ENCODE data around the gene SCFD2.
A peak's percentile ranks its signal among the peaks of the same experiment; 100 is the strongest.

Gene SCFD2

DNA sequence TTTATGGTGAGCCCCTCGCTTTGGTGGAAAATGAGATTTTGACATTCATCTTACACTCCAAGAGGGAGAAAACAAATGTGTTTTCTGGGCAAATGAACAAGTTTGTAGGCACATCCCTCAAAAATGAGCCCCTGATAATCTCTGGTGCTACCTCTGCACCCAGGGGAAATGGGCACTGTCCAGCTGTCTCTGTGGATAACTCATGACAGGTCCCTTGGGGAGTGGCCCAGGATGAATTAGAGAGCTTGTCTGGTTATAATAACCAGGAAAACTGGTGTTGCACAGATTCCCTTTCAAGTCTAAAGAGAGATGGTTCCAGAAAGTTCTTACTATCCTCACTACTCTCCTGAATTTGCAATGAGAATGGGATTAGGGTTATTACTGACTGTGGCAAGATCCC, 496.2 kb downstream of the SCFD2 start:
- DNase-seq = no peak

DNA sequence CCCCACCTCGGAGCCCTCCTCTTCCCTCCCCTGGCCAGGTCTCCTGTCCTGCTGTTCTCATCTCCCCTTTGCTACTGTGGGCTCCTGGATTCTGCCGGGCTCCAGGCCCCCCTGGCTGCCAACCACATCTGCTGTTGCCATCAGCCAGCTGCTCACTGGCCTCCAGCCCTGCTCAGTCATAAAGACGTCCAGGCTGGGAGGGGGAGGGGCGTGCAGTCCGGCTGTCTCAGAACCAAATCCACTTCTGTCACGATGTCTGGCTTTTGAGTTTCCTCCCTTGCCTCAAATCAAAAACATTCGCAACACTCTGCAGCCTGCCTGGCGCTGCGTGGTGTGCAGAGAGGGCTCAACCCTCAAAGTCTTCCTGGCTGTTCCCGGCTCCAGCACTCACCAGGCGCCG, 496.7 kb downstream of the SCFD2 start:
- no peak for DNase-seq

DNA sequence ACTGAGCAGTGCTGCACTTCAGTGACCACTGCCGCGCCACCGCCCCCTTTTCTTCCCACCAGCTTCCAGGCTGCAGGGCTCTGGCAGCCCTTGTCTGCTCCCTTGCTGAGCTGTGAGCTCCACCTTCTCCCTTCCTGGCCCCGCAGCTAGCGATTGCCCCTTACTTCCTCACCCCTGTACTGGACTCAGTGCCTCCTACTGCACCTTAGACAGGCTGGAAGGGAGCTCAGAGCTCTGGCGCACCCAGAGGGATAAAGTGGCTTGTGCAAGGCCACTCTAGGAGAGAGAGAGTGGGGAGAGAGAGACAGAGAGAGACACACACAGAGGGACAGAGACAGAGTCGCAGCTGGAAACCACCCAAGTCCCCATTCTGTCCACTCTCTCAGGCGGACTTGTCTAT, 497.7 kb downstream of the SCFD2 start:
- DNase-seq = no peak

DNA sequence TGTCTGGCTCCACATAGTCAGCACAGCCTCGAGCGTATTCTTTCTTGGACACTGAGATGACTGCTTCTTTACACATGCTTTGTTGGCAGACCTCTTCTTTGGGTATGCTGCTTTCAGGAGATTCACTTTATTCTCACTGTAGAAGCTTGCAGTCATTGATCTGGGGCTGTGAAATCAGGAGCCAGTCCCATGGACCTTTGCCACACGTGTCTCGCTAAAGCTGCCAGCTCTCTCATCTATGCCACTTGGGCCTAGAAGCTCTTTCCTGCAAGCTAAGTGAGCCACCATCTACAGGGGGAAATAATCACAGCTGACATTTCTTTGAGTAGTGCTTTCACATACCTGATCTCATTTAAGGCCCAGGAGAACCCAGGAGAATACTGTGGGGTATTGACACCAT, 498.7 kb downstream of the SCFD2 start:
- DNase-seq = no peak

DNA sequence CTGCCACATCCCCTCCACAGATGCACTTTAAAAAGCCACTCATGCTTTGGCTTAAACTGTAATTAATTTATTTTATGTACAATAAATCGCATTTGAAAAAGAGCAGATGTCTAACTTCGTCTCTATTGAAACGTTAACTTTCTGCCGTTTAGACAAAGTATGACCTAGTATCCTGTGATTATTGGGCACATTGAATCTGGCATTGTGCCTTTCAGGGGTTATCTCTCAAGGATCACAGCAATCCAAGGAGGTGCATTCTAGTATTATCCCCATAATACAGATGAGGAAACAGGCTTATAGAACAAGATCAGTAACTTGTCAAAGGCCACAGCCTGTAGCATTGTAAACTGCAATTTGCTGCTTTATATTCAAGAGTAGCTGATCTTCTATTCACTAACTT, 499.1 kb downstream of the SCFD2 start:
- DNase-seq = no peak

DNA sequence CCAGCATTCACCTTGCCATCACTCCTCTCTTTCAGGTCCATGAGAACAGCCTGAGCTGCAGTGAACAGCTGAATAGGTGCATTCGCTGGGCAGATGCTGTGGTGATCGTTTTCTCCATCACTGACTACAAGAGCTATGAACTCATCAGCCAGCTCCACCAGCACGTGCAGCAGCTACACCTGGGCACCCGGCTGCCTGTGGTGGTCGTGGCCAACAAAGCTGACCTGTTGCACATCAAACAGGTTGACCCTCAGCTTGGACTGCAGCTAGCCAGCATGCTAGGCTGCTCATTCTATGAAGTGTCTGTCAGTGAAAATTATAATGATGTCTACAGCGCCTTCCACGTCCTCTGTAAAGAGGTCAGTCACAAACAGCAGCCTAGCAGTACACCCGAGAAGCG, 500.6 kb downstream of the SCFD2 start:
- DNase-seq = no peak

DNA sequence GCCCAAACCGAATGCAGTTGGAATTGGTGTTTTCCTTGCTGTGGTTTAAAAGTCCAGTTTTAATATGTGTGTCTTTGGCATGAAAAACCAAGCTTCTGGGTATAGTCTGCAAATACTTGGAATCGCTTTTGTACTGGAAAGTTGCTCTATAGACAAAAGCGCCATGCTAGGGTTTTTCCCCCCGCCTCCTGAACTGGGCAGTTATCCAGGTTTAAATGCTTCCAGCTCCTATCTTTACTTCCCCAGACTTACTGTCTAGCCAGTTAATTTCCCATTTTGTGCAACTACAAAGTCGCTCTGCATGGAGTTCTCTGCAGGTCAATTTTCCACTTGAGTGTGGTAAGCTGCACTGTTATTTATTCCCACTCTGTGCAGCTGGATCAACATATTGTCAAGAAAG, 501.1 kb downstream of the SCFD2 start:
- DNase-seq = no peak

DNA sequence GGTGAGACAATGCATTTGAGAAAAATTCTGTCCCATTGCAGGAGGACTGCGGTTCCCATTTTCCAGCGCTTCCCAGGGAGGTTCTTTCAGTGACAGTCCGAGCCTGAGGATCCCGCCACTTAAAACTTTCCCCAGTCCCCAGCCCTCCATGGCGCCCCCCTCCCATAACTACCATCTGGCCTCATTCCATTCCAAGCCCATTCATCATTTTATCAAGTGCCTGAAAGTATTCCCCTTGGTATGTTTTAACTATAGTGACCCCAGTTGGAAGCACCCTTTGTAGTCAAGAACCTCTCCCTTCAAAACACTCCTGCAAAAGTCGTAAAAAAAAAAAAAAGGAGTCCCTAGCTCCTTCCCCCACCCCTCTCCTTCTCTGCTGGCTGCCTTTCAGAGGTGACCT, 502.5 kb downstream of the SCFD2 start:
- DNase-seq = no peak

DNA sequence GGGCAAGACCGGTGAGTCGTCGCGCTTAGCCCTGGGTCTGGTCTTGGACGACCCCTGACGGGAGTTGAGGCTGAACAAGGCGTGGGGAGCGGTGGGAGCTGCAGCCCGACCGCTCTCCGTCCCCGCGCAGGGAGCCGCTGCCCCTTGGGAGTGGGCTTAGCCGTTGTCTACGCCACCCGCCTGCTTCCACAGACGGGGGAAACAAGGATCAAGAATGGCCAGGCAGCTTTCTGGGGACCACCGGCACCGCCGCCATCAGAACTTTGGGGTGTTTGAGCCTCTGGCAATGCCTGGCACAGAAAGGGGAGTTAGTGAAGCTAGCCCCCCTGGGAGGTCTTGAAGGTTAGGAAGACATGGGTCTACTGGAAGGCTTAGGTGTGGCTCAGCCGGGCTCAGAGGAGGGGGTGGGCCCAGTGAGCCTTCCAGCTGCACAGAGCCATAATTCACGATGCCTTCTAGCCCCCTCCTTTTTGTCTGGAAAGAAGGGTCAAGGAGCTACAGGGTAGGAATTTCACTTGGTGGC, 503.2 kb downstream of the SCFD2 start:
- no peak for DNase-seq

DNA sequence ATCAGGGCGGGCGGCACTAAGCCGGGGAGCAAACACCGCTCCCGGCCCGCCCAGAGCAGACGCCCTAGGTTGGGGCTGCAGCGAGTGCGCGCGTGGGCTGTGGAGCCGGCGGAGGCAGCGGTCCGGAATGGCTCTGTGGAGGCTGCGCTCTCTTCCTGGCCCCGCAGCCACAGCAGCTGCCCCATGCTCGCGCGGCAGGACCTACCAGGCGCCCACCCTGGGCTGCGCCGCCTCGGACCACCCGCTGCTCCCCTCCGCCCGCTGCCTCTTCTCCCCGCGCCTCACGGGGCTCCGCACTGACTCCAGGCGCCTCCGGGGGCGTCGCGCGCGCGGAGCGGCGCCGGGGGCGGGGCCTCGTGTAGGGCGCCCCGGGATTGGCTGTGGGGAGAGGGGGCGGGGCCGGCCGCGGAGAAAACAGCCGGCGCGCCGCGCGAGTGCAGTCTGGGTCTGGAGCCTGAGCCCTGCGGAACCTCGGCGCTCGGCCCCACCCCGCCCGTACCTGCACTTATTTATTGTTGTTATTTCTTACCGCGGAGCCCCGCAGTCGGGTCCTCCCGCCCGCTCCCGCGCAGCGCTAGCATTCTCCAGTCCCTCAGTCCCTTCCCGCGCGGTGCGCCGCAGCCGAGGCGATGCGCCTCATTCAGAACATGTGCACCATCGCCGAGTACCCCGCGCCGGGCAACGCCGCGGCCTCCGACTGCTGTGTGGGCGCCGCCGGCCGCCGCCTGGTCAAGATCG, 503.8 kb downstream of the SCFD2 start, which contains the start of gene RASL11B:
RASL11B (plus strand) TSS at position 439 of the 738 bp plus-strand sequence; CDS start at position 630, 191 bp downstream.
- DNase-seq = peak; percentile 14

DNA sequence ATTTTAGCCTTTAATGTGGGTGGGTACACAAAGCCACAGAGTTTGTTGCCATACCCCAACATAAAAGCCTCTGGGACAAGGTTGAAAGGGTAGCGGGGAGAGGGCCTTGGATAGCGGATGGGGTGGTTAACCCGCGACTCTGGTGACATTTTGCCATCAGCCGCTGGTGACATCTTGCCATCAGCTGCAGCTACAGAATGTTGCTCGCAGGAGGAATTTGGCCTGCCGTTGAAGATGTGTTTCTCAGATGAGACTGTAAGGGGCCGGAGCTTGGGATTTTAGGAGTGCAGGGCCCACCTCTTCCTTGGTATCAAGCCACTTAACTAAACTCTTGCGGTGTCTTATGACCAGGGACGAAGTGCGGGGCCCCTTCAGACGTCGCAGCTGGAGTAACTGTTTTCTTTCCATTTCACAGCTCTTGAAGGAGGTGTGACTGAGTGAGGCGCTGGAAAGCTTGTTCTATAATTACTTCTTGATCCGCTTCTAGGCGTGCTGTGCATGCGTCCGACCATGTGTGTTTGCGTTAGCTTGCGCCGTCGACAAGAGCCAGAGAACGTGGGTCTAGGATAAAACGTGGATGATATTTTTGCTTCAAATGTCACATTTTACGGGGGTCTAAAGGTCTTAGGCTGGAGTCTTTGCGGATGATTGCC, 504.6 kb downstream of the SCFD2 start:
- DNase-seq = no peak

DNA sequence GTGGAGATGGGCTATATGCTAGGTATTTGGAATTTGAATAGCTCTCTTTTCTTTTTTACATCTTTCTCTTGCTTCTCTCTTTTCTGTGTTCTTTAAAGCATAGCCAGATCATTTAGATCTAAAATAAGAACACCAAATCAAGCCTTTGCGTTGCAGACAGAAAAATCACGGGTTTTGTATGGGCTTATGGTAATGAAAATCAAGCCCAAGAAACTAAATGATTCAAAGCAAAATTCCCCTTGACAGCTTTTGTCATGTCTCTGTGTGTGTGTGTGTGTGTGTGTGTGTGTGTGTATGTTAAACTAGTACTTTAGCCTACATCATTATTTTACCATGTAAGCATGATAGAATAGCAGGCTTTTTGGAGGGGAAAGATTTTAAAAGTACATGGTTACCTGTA, 505.5 kb downstream of the SCFD2 start:
- DNase-seq = no peak

DNA sequence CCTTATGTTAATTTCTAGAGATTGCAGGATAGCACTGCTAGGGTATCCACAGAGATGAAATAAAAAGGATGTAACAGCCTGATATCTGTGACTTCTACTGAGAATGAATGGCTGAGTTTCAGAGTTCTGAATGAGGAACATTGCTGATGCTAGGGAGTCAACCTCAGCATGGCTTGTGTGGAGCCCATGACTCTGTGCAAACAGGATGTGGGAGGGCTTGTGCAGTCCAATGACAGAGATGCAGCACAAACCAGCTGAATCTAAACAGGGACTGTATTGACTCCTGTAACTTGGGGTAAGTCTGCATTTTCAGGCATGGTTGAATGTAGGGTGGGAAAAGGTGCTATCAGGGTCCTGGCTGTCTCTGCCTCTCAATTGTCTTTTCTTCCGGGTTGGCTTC, 509.1 kb downstream of the SCFD2 start:
- DNase-seq = no peak

DNA sequence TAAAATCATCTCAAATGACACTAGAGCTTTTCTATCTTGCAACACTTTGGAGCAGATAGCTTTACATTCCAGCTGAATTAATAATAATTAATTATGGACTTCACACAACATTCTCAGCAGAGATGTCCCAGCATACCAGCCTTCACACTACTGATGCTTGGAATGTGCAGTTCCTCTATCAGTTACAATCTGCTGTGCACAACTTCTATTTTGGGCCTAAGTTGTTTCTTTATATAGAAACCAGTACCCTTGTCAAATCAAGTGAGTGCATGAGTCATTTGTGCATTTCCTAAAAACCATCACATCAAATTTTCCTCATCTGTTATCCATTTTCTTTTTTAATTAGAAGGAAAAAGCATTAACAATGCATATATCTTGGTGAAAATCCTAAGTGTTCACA, 512.5 kb downstream of the SCFD2 start:
- no peak for DNase-seq

DNA sequence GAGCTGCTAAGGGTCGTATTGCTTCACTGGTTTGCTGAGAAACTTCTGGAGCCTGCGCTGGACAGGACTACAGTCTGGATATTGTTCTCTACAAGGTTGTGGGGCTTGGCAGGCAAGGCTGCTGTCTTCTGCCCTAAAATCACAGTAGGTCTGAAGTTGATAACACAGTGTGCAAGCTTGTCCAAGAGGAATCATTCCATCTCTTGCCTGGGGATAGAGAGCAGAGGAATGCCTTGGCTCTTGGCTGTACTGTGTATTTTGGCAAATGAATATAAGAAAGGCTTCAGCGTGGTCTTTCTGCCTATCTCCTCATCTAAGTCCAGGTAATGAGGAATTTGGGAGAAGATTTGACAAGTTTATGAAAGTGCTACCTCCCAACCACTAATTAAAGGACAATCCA, 513.1 kb downstream of the SCFD2 start:
- DNase-seq = no peak

DNA sequence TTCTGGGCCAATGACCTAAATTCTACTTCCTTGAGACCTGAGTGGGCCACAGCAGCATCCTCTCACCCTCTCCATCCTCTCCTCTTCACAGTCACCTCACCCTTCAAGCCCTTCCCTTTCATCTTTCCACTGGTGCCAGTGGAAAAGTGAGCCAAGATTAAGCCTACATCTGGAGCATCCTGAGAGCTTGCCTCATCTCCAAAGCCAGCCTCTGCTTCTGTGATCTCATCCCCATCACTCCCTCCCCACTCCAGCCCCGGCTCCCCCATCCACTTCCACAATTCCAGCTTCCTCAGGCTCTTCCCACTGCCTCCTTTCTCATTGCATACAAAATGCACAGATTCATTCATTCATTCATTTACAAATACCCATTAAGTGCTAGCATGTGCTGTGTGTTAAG, 513.8 kb downstream of the SCFD2 start:
- DNase-seq = no peak

DNA sequence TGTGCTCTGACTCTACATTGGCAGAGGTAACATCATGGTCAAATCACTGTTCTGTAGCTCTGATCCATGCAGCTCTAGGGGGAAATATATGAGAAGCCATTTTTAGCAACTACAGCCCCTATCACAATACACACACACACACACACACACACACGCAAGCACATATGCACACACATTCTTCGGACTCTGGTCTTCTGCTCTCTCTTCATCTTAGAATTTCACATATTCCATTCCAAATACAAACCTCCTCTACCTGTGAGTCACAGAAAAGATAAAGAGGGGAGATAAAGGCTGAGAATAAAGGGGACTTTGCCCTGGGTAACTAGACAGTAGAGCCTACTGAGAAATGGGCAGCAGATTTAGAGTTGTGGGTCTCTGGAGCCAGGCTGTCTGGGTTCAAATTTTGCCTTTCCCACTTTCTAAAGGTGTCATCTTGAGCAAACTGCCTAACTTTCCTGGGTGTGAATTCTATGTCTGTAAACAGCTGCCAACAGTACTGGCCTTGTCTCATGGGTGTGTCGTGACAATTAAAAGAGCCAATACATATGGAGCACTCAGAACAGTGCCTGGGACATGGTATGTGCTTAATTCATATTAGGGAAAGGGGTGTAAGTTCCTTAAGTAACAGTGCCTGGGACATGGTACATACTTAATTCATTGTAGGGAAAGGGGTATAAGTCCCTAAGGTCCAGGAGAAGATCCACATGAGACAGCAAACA, 515.3 kb downstream of the SCFD2 start:
- DNase-seq = no peak

DNA sequence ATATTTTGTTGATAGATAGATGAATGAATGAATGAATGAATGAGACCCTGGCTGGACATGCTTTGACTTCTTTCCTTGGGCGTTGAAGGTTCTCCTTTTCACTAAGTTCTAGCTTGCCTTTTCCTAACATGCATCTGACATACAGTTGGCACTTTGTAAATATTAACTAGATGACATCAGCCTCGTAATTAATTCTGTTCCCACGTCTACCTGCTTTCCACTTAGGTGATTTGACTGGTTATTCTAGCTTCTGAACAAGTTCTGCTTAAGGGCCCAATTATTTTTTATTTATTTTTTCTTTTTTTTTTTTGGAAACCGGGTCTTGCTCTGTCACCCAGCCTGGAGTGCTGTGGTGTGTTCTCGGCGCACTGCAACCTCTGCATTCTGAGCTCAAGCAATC, 517.6 kb downstream of the SCFD2 start:
- no peak for DNase-seq

DNA sequence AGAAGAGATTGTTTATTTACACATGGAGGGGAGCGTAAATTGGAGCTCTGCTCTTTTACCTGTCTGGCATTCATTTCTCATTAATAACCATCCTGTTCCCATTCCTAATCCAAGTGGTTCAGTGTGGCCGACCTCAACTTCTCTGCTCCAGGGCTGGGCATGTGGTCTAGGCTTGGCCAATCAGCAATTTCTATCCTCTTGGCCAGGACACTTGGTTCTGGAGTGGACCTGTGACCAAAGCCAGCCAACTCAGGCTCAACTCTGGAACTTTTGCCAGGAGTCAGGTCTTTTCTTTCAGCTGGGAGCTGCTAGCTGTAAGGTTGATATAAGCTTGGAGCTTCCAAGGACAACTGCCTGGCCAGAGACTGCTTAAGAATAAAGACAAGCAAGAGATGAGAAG, 519.4 kb downstream of the SCFD2 start:
- no peak for DNase-seq

DNA sequence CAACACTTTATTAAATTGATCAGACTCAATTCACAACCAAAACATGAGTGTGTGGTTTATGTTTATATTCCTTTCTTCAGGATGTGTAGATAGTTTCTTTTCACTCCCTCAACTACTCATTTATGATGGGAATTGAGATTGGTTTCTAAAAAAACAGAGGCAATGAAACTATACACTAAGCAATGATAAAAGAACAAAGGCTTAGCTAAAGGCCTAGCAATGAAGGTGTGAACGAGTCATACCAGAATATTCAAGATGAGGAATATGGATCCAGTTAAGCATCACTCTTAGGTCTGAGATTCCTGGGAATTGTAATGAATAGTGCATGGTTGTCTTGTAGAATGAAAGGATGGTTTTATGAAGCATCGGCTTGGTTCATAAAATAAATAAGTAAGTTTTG, 521.3 kb downstream of the SCFD2 start:
- DNase-seq = no peak

DNA sequence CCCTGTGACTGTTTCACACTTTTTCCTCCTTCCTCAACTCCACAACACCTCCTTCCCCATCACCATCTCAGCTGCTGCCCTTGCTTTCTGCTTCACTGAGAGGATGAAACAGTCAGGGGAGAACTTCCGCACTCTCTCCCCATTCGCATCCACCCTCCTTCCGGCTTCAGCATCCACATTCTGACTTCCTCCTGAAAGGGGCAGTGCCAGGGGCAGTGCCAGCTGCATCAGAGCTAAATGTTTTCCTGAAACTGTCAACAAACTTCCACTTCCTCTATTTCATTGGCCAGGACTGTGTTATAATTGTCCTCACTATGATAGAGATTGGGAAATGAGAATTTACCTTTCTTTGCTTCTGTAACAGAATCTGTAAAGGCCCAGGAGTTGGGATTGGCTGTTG, 521.9 kb downstream of the SCFD2 start:
- no peak for DNase-seq

DNA sequence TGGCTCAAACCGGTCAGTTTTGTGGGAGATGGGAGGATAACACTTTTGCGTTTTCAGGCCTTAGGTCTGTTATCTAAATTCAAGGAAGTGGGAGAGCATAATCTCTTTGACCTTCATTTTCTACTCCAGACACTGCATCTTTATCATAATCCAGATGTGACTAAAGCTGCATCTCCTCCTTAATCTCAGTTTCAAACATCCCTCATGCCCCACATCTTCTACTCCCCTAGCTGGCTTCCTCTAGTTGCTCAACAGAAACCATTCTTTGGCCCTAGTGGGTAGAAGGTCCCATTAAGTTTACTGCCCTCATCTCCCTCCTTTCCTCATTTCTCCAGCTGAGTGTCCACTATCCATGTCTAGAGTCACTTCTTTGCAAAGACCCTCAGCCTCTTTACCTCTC, 522.5 kb downstream of the SCFD2 start:
- DNase-seq = no peak

DNA sequence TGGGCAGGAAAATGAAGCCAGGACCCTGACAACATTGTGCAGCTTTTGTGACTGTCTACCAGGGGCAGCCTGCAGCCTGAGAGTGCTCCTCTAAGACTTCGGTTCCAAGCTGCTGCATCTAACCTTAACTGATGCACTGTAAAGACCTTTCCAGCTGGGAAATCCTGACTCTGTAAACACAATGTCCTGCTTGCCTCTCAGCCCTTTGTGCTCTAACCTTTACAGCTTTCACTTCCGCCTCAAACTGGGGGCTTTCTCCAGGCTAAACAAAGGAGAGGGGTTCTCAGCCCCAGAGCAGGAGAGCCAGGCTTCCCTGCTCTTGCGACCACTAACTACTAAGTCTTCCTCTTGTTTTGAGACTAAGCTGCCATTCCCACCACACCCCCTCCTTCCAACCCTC, 523.1 kb downstream of the SCFD2 start:
- DNase-seq = no peak

Measured in GOT3 (cell line).